Measurements from ENCODE around the gene GLB1L3. TPM values are rescaled to one million over a fixed set of nuclear protein-coding genes. Genes with fewer than 3 reads are reported as not detected.

GLB1L3 gene
- total RNA-seq, 1 donor from 2014 or later = not detected

DNA sequence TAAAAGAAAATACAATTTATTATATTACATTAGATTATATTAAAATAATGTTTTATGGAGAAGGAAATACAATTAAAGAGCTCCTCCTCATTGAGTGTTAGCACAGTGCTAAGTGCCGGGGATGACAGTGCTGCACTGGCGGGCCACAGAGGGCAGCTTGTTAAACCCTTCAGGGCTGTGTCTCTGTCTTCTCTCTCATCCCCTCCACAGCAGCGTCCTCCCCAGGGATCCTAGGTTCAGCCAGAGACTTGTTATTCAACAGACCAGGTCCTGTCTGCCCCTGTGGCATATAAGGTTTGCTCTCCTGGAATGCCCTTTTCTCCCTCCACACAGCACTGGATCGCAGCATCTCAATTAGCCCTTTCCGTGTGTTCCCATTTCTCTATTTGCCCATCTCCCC lies 37.2 kb upstream of the GLB1L3 start:
- Mint-ChIP-seq H3K27ac (no peak overlapping the region), H3K4me3 (no peak overlapping the region), H3K27me3 (no peaks in the 10 kb centered on the region), H3K9me3 (no peaks in the 10 kb centered on the region), H3K36me3 (peaks cover 20% of the 10 kb centered on the region), H3K4me1 (ENCODE audit: unreplicated experiment) (no peaks in the 10 kb centered on the region)
- DNase-seq (ENCODE audit: extremely low spot score, unreplicated experiment) = no peak
- TF ChIP-seq, protein P1, sequence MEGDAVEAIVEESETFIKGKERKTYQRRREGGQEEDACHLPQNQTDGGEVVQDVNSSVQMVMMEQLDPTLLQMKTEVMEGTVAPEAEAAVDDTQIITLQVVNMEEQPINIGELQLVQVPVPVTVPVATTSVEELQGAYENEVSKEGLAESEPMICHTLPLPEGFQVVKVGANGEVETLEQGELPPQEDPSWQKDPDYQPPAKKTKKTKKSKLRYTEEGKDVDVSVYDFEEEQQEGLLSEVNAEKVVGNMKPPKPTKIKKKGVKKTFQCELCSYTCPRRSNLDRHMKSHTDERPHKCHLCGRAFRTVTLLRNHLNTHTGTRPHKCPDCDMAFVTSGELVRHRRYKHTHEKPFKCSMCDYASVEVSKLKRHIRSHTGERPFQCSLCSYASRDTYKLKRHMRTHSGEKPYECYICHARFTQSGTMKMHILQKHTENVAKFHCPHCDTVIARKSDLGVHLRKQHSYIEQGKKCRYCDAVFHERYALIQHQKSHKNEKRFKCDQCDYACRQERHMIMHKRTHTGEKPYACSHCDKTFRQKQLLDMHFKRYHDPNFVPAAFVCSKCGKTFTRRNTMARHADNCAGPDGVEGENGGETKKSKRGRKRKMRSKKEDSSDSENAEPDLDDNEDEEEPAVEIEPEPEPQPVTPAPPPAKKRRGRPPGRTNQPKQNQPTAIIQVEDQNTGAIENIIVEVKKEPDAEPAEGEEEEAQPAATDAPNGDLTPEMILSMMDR (conservative IDR thresholded peaks at IDR 0.05) = no peak

DNA sequence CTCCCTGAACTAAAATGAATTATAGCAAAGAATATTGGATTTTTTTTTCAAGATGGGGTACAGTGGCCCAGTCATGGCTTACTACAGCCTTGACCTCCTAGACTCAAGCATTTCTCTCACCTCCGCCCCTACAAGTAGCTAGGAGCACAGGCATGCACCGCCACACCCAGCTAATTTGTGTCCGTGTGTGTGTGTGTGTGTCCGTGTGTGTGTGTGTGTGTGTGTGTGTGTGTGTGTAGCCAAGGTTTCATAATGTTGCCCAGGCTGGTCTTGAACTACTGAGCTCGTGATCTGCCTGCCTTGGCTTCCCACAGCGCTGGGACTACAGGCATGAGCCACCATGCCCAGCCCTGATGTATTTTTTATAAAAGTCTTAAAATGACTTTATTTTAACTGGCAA lies 35.6 kb upstream of the GLB1L3 start:
- TF ChIP-seq, protein P1 (conservative IDR thresholded peaks at IDR 0.05) = no peak
- Mint-ChIP-seq H3K36me3 (peaks cover 17% of the 10 kb centered on the region), H3K4me1 (ENCODE audit: unreplicated experiment) (no peaks in the 10 kb centered on the region)

DNA sequence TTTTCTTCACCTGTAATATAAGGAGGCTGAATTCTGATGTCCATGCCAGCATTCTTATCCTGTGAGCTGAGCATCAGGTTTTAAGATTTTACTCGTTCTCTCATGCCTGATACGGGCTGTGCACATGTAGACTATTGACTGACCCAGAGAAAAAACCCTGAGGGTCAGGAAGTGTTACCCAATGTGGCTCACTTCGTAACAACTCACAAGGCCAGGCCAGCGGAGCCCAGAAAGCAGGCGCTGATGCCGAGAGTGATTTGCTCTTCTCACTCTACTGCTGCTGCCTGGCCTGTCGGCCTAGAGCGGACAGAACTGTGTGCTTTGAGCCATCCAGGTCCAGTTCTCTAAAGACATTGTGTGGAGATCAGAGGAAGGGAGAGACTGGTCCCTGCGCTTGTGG lies 33.8 kb upstream of the GLB1L3 start:
- no peaks in the 10 kb centered on the region for H3K9me3 Mint-ChIP-seq
- no peaks in the 10 kb centered on the region for H3K4me1 Mint-ChIP-seq (ENCODE audit: unreplicated experiment)
- H3K27me3 Mint-ChIP-seq = no peaks in the 10 kb centered on the region
- H3K27ac Mint-ChIP-seq = no peak overlapping the region
- DNase-seq (ENCODE audit: extremely low spot score, unreplicated experiment) = no peak
- TF ChIP-seq, protein P1 (conservative IDR thresholded peaks at IDR 0.05) = no peak
- H3K4me3 Mint-ChIP-seq = no peak overlapping the region
- peaks cover 19% of the 10 kb centered on the region for H3K36me3 Mint-ChIP-seq

More for the DNA sequence above, 35.6 kb upstream of the GLB1L3 start:
- no peak for DNase-seq (ENCODE audit: extremely low spot score, unreplicated experiment)
- H3K27ac Mint-ChIP-seq = no peak overlapping the region
- no peak overlapping the region for H3K4me3 Mint-ChIP-seq
- H3K27me3 Mint-ChIP-seq = no peaks in the 10 kb centered on the region
- H3K9me3 Mint-ChIP-seq = no peaks in the 10 kb centered on the region

DNA sequence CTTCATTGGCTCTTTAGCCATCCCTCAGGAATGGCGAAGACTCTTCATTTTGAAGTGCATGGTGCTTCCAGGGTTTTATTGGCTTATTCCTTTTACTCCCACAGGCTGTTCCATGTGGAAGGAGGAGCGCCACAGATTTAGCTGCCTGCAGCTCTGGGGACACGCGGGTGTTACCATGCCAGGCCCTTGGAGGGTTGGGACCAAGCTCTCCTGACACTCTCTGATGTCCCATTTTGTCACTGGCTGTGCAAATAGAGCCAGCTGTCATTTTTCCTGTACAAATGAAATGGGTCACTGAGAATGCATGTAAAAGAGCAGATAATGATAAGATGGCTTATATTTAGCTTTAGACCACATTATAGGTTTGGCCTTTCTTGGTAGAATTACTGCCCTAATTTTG lies 32.3 kb upstream of the GLB1L3 start:
- no peak for DNase-seq (ENCODE audit: extremely low spot score, unreplicated experiment)
- H3K4me1 Mint-ChIP-seq (ENCODE audit: unreplicated experiment) = no peaks in the 10 kb centered on the region
- peaks cover 12% of the 10 kb centered on the region for H3K36me3 Mint-ChIP-seq
- H3K27me3 Mint-ChIP-seq = no peaks in the 10 kb centered on the region
- H3K4me3 Mint-ChIP-seq = no peak overlapping the region
- H3K27ac Mint-ChIP-seq = no peak overlapping the region
- TF ChIP-seq, protein P1 (conservative IDR thresholded peaks at IDR 0.05) = no peak
- no peaks in the 10 kb centered on the region for H3K9me3 Mint-ChIP-seq

DNA sequence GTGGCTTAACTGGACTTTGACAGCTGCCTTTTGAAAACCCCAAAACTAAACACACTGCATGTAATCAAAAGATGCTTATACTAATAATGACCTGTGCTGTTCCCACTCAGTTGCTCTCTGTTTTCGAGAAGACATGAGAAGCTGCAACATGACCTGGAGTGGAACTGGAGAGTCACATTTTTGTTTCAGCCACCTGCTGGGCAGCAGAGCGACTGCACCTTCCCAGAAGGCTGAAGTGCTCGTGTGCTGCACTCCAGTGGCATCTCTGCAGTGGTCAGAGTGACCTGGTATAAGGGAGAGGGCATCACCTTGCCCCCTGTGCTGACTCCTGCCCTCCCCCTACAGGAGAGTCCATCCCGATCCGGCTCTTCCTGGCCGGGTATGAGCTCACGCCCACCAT lies 31.6 kb upstream of the GLB1L3 start:
- no peak overlapping the region for H3K4me3 Mint-ChIP-seq
- no peaks in the 10 kb centered on the region for H3K4me1 Mint-ChIP-seq (ENCODE audit: unreplicated experiment)
- no peak overlapping the region for H3K27ac Mint-ChIP-seq
- H3K36me3 Mint-ChIP-seq = peaks cover 18% of the 10 kb centered on the region
- H3K9me3 Mint-ChIP-seq = no peaks in the 10 kb centered on the region
- no peak for DNase-seq (ENCODE audit: extremely low spot score, unreplicated experiment)
- H3K27me3 Mint-ChIP-seq = no peaks in the 10 kb centered on the region
- TF ChIP-seq, protein P1 (conservative IDR thresholded peaks at IDR 0.05) = peak; percentile 62

DNA sequence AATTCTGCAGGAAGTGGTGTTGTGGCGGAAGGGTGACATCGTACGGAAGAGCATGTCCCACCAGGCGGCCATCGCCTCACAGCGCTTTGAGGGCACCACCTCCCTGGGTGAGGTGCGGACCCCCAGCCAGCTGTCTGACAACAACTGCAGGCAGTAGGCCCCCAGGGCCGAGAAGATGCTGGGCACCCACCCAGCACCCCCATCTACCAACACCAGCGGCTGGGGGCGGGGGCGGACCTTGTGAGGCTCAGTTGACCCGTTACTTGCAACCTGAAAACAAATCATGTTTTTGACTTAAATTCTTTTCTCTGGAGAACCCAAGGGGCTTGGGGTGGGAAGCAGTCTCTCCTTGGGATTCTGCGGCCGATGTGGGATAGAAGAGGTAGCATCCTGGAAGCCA lies 30.7 kb upstream of the GLB1L3 start:
- no peak overlapping the region for H3K4me3 Mint-ChIP-seq
- no peaks in the 10 kb centered on the region for H3K4me1 Mint-ChIP-seq (ENCODE audit: unreplicated experiment)
- H3K27me3 Mint-ChIP-seq = no peaks in the 10 kb centered on the region
- H3K36me3 Mint-ChIP-seq = peaks cover 18% of the 10 kb centered on the region
- H3K27ac Mint-ChIP-seq = no peak overlapping the region
- TF ChIP-seq, protein P1 (conservative IDR thresholded peaks at IDR 0.05) = no peak
- DNase-seq (ENCODE audit: extremely low spot score, unreplicated experiment) = no peak
- H3K9me3 Mint-ChIP-seq = no peaks in the 10 kb centered on the region

Data from type B pancreatic cell (in vitro differentiated cells).